AG04450 (cell line): ENCODE results near the gene LYPD4. TPM values are rescaled to one million over a fixed set of nuclear protein-coding genes. Genes with fewer than 3 reads are reported as not detected.

Source experiments
- CTCF ChIA-PET: fragments of 300-600, 350-600 bp; formaldehyde crosslinking; extraction: SDS; loops from one replicate; lab custom pipeline; 2022; ENCODE audit warnings: antibody characterized with exemption, inconsistent platforms; lab: Charles Lee
- POLR2A ChIA-PET: fragments of 350-600 bp; formaldehyde crosslinking; extraction: SDS; loops from one replicate; lab custom pipeline; 2021; ENCODE audit warnings: antibody characterized with exemption, inconsistent platforms; lab: Yijun Ruan, JAX
- DNase-seq: peaks from one replicate; pipeline ENCODE4 v3.0.0-alpha.2; 2011; ENCODE audit warnings: low read depth, low spot score
- H3K27ac ChIP-seq: one replicate; pipeline ENCODE4 v1.5.1; 2012; ENCODE audit warnings: low read depth, low read length, control low read depth
- H3K27me3 ChIP-seq: one replicate; pipeline ENCODE4 v1.6.0; 2012; ENCODE audit warnings: low read length; ENCODE audit not compliant: control insufficient read depth, insufficient read depth
- H3K4me3 ChIP-seq: 2 replicates; pipeline ENCODE4 v1.5.1; 2011; ENCODE audit warnings: mild to moderate bottlenecking, low read depth, low read length, control low read depth
- H3K9me3 ChIP-seq: 2 replicates; pipeline ENCODE4 v1.5.1; 2012; ENCODE audit warnings: low read length; ENCODE audit not compliant: control insufficient read depth, insufficient read depth
- polyA plus RNA-seq: library from polyadenylated mRNA; depleted of rRNA; stranded (reverse); fragments of >200 nt; gene quantifications from 2 replicates; pipeline ENCODE4 v1.2.3, GENCODE V29; 2011
- TF ChIP-seq, protein P1 (sequence below): IDR thresholded peaks from 2 replicates; pipeline ENCODE4 v1.5.1; 2011; ENCODE audit warnings: low read depth, low read length, control low read depth, inconsistent platforms

The LYPD4 gene
- polyA plus RNA-seq, 1 experiment = not detected

- DNase-seq = no peak
- Histone ChIP-seq H3K4me3 (no peak overlapping the region), H3K27me3 (peaks cover 46% of the 10 kb centered on the region), H3K27ac (no peak overlapping the region), H3K9me3 (no peaks in the 10 kb centered on the region)
- ChIA-PET POLR2A (no interaction called here), CTCF (interaction anchor here (2.3 kb wide), 1 partner anchor 18 kb away, joined by 13 read pairs; no protein-coding TSS in a partner anchor)
- TF ChIP-seq, protein P1, sequence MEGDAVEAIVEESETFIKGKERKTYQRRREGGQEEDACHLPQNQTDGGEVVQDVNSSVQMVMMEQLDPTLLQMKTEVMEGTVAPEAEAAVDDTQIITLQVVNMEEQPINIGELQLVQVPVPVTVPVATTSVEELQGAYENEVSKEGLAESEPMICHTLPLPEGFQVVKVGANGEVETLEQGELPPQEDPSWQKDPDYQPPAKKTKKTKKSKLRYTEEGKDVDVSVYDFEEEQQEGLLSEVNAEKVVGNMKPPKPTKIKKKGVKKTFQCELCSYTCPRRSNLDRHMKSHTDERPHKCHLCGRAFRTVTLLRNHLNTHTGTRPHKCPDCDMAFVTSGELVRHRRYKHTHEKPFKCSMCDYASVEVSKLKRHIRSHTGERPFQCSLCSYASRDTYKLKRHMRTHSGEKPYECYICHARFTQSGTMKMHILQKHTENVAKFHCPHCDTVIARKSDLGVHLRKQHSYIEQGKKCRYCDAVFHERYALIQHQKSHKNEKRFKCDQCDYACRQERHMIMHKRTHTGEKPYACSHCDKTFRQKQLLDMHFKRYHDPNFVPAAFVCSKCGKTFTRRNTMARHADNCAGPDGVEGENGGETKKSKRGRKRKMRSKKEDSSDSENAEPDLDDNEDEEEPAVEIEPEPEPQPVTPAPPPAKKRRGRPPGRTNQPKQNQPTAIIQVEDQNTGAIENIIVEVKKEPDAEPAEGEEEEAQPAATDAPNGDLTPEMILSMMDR = no peak
Observed at GRCh38 chr19:41853344-41853743, 8.9 kb upstream of the LYPD4 start.

GRCh38 chr19:41851456-41851855, 7.0 kb upstream of the LYPD4 start:
- CTCF ChIA-PET = interaction anchor here (0.9 to 2.3 kb wide), 2 partner anchors 16 to 56 kb away, joined by 3 to 13 read pairs; no protein-coding TSS in a partner anchor
- H3K27ac ChIP-seq = no peak overlapping the region
- peaks cover 48% of the 10 kb centered on the region for H3K27me3 ChIP-seq
- H3K9me3 ChIP-seq = no peaks in the 10 kb centered on the region
- TF ChIP-seq, protein P1 = no peak
- H3K4me3 ChIP-seq = no peak overlapping the region
- DNase-seq = no peak
- POLR2A ChIA-PET = no interaction called here

DNA sequence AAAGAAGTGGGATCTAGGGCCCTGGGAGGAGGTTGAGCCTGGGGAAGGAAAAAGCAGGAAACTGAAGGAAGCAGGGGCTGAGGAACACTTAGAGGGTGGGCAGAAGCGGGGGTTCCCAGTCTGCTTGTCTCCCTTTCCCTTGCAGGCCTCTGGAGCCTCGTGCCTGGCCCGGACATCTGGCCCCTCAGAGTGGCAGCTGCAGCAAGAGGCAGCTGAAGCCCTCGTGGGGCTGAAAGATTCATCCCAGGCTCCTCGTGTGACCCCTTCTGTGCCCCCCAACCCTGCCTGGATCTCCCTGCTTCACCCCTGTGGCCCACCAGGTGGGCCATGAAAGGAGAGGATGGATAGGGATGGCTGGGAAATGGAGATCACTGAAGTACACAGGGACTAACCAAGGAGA, 5.9 kb upstream of the LYPD4 start:
- Histone ChIP-seq H3K9me3 (no peaks in the 10 kb centered on the region), H3K27ac (no peak overlapping the region), H3K27me3 (peaks cover 45% of the 10 kb centered on the region), H3K4me3 (no peak overlapping the region)
- ChIA-PET CTCF (interaction anchor here (0.7 to 1.5 kb wide), 3 partner anchors 8 to 14 kb away, joined by 3 to 6 read pairs (median 3); partner anchors contain the start of gene RPS19), POLR2A (no interaction called here)
- DNase-seq = no peak
- TF ChIP-seq, protein P1 = no peak

DNA sequence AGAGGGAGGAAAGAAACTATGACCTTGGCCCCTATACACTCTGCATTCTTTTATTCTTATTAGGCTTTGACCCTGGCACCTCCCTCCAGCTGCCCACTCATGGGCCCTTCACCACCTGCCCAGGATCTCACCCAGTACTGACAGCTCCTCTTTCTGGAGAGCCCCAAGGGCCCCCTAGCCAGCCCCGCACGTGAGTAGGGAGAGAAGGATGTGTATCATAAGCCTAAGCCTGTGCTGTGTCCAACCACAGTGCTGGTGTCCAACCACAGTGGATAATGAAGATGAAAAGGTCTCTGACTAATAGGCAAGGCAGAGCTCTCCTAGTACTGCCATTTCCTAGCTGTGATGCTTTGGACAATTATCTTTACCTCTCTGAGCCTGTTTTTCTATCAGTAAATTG, 4.6 kb upstream of the LYPD4 start:
- ChIA-PET CTCF (interaction anchor here (1.2 to 1.5 kb wide), 2 partner anchors 10 to 12 kb away, joined by 3 to 6 read pairs; partner anchors contain the start of gene RPS19), POLR2A (no interaction called here)
- TF ChIP-seq, protein P1 = no peak
- Histone ChIP-seq H3K4me3 (no peak overlapping the region), H3K27me3 (peaks cover 34% of the 10 kb centered on the region), H3K9me3 (peaks cover 5% of the 10 kb centered on the region; the same call in 1 of the 2 replicates), H3K27ac (no peak overlapping the region)
- DNase-seq = no peak

DNA sequence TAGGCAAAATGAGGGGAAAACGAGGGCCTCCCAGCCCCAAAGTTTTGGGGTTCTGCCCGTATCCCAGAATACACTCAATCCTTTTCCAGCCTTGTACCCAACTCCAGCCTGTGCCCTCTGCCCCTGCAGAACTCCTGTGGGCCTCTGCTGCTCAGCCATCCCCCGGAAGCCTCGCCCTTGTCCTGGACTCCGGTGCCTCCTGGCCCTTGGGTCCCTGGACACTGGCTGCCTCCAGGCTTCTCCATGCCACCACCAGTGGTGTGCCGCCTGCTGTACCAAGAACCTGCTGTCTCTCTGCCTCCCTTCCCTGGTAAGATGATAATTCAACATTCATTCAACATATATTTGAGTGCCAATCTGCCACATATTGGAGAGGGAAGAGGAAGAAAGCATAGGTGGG, 4.2 kb upstream of the LYPD4 start:
- no peak overlapping the region for H3K4me3 ChIP-seq
- CTCF ChIA-PET = interaction anchor here (1.5 kb wide), 1 partner anchor 12 kb away, joined by 3 read pairs; no protein-coding TSS in a partner anchor
- H3K27me3 ChIP-seq = peaks cover 30% of the 10 kb centered on the region
- no peak overlapping the region for H3K27ac ChIP-seq
- peaks cover 5% of the 10 kb centered on the region; the same call in 1 of the 2 replicates for H3K9me3 ChIP-seq
- POLR2A ChIA-PET = no interaction called here
- DNase-seq = no peak
- TF ChIP-seq, protein P1 = no peak
